KMS-11 (cell line): Measurements from ENCODE around the gene MAF.

Source experiments
- H2AFZ ChIP-seq: fragments of 200-600 bp; sonication (generic); 2 replicates; pipeline ENCODE4 v1.6.1; 2016; ENCODE audit warnings: antibody characterized with exemption, mixed run types, low read depth
- H3K27ac ChIP-seq: fragments of 200-600 bp; sonication (generic); 2 replicates; pipeline ENCODE4 v1.6.1; 2016; ENCODE audit warnings: mild to moderate bottlenecking, mixed run types
- H3K27me3 ChIP-seq: fragments of 200-600 bp; sonication (generic); 2 replicates; pipeline ENCODE4 v1.6.1; 2017; ENCODE audit warnings: mild to moderate bottlenecking, low read depth, mixed run types, moderate library complexity; ENCODE audit not compliant: insufficient read depth
- H3K36me3 ChIP-seq: fragments of 200-600 bp; sonication (generic); 2 replicates; pipeline ENCODE4 v1.6.1; 2017; ENCODE audit warnings: mild to moderate bottlenecking, mixed run types; ENCODE audit not compliant: insufficient read depth
- H3K4me1 ChIP-seq: fragments of 200-600 bp; sonication (generic); 2 replicates; pipeline ENCODE4 v1.6.1; 2016; ENCODE audit warnings: mild to moderate bottlenecking, low read depth, mixed run types; ENCODE audit not compliant: poor library complexity, severe bottlenecking
- H3K4me2 ChIP-seq: fragments of 200-600 bp; sonication (generic); 2 replicates; pipeline ENCODE4 v1.7.0; 2016; ENCODE audit warnings: mild to moderate bottlenecking, mixed run types
- H3K4me3 ChIP-seq: fragments of 200-600 bp; sonication (generic); IDR thresholded peaks from 2 replicates; pipeline ENCODE4 v1.6.1; 2017; ENCODE audit warnings: low read depth, low read length, mixed read lengths; ENCODE audit not compliant: insufficient read depth
- H3K79me2 ChIP-seq: fragments of 200-600 bp; sonication (generic); 2 replicates; pipeline ENCODE4 v1.6.1; 2016; ENCODE audit warnings: low read depth, mixed run types; ENCODE audit not compliant: insufficient read depth
- H3K9ac ChIP-seq: fragments of 200-600 bp; sonication (generic); 2 replicates; pipeline ENCODE4 v1.6.1; 2016; ENCODE audit warnings: mild to moderate bottlenecking, mixed run types
- H4K20me1 ChIP-seq: fragments of 200-600 bp; sonication (generic); 2 replicates; pipeline ENCODE4 v1.6.1; 2016; ENCODE audit warnings: mild to moderate bottlenecking, mixed run types; ENCODE audit not compliant: insufficient read depth
- TF ChIP-seq, protein P1 (sequence below): fragments of 200-600 bp; sonication (generic); conservative IDR thresholded peaks from 2 replicates; pipeline ENCODE4 v1.6.1; 2017; ENCODE audit warnings: low read depth, mild to moderate bottlenecking, antibody characterized with exemption, low read length, moderate library complexity, mixed read lengths

Gene MAF

DNA sequence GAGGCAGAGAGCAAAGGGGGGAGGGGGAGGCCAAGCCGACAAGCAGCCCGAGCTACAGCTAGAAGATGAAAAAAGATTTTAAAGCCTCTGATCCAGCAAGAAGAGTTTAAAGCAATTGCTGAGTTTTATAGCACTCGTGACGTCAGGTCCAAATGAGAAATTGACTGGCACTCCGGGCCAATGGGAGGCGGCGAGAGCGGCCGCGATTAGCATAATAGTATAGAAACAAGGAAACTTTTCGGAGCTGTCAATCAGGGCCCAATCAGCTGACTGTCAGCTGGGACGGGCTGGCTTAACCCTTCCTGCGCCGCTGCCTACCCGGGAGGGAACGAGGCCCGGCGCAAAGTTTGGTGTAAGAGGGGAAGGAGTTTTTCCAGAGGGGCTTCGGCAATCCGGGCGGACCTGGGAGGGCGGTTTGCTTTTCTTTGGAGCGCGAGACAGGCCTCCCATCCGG lies at the start of gene MAF:
MAF (minus strand) TSS at position 100 of the 454 bp plus-strand sequence. CDS start 835 bp downstream, outside the sequence.
- Histone ChIP-seq H3K36me3 (0 out of 2 replicates have a peak, but pooled peaks cover 7% of the 10 kb centered on the region), H4K20me1 (no peaks in the 10 kb centered on the region), H3K9ac (peak within 1 kb of the TSS; percentile 84), H3K27ac (peak within 1 kb of the TSS; percentile 95), H3K4me2 (peak within 1 kb of the TSS; percentile 65), H3K4me1 (peaks cover 27% of the 10 kb centered on the region), H3K4me3 (no peak within 1 kb of the TSS), H3K79me2 (peaks cover 36% of the 10 kb centered on the region), H3K27me3 (no peaks in the 10 kb centered on the region), H2AFZ (peak within 1 kb of the TSS; percentile 42)
- TF ChIP-seq, protein P1, sequence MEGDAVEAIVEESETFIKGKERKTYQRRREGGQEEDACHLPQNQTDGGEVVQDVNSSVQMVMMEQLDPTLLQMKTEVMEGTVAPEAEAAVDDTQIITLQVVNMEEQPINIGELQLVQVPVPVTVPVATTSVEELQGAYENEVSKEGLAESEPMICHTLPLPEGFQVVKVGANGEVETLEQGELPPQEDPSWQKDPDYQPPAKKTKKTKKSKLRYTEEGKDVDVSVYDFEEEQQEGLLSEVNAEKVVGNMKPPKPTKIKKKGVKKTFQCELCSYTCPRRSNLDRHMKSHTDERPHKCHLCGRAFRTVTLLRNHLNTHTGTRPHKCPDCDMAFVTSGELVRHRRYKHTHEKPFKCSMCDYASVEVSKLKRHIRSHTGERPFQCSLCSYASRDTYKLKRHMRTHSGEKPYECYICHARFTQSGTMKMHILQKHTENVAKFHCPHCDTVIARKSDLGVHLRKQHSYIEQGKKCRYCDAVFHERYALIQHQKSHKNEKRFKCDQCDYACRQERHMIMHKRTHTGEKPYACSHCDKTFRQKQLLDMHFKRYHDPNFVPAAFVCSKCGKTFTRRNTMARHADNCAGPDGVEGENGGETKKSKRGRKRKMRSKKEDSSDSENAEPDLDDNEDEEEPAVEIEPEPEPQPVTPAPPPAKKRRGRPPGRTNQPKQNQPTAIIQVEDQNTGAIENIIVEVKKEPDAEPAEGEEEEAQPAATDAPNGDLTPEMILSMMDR = no peak

DNA sequence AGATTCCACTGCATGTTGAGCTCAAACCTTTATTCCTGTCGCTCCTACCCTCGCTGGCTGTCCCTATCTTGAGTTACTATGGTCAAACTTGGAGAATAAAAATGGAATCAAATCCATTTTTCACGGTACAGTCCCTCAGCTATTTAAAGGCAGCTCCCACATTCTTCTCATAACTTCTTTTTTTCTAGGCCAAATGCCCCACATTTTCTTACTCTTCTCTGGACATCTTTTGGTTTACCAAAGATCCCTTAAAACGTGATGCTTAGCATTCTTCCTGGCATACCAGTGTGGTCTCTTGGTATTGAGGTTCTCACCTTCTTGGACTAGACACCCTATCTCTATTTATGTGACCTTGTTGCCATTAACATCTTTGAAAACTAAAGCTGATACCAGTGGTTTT lies 48.3 kb upstream of the MAF start:
- Histone ChIP-seq H3K4me3 (no peak overlapping the region), H3K4me2 (no peak overlapping the region), H3K36me3 (no peaks in the 10 kb centered on the region), H3K27me3 (no peaks in the 10 kb centered on the region), H3K79me2 (no peaks in the 10 kb centered on the region), H2AFZ (no peak overlapping the region), H4K20me1 (no peaks in the 10 kb centered on the region), H3K9ac (no peak overlapping the region), H3K4me1 (no peaks in the 10 kb centered on the region), H3K27ac (no peak overlapping the region)
- TF ChIP-seq, protein P1 = no peak

DNA sequence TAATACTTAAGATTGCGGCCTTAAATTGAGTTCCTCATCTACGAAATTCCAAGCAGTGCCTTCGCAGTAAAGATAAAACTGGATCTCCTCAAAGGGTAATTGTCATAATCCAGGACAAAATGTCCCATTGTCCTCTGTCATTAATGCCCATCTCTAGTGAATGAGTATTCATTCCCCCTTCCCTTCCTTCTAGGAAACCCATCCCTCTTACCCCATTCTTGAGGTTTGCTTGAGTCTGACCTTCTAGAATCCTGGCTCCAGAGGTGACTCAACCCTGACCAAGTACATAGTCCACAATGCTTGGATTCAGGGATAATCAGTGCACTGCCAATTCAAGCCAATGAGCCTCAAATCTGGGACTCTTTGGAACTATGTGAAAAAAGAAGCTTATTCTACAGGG lies 47.0 kb upstream of the MAF start:
- H3K27ac ChIP-seq = no peak overlapping the region
- H3K4me1 ChIP-seq = no peaks in the 10 kb centered on the region
- no peaks in the 10 kb centered on the region for H3K36me3 ChIP-seq
- no peak overlapping the region for H3K4me2 ChIP-seq
- TF ChIP-seq, protein P1 = no peak
- H3K4me3 ChIP-seq = no peak overlapping the region
- H4K20me1 ChIP-seq = no peaks in the 10 kb centered on the region
- H3K27me3 ChIP-seq = no peaks in the 10 kb centered on the region
- H3K79me2 ChIP-seq = no peaks in the 10 kb centered on the region
- H3K9ac ChIP-seq = no peak overlapping the region
- H2AFZ ChIP-seq = no peak overlapping the region

DNA sequence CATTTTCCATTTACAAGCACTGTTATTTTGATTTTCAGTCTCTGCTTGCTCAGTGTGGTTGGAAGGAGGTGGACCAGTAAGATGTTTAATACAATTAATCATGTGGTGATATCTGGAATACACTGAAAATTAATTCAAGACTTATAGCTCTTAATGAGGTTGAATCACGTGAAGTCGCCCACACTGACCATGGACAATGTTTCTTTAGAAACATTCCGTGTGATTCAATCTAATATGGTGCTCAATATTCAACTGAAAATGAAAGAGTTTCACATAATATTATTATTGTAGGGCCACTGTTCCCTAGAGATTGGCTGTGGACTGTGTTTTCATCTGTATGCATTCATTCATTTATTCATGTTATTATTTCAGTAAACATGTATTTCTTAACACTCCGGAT lies 45.2 kb upstream of the MAF start:
- H3K27me3 ChIP-seq = no peaks in the 10 kb centered on the region
- no peak overlapping the region for H3K4me3 ChIP-seq
- no peaks in the 10 kb centered on the region for H3K79me2 ChIP-seq
- H3K4me2 ChIP-seq = no peak overlapping the region
- no peak overlapping the region for H2AFZ ChIP-seq
- TF ChIP-seq, protein P1 = no peak
- H3K4me1 ChIP-seq = no peaks in the 10 kb centered on the region
- no peak overlapping the region for H3K9ac ChIP-seq
- no peaks in the 10 kb centered on the region for H4K20me1 ChIP-seq
- H3K36me3 ChIP-seq = no peaks in the 10 kb centered on the region
- H3K27ac ChIP-seq = no peak overlapping the region
